HG03520 (cell line): ENCODE measurements around the gene CDR2L.
"Not testable (repeated sequence)": the region's sequence is repeated elsewhere in the genome, so short reads cannot be mapped to it uniquely, and the experiment has no call there.

Experiments
- ATAC-seq: cut with Tn5 transposase; IDR thresholded peaks from one replicate; pipeline ENCODE4 v1.9.1; 2021; ENCODE audit warnings: mild to moderate bottlenecking, moderate library complexity; ENCODE audit not compliant: unreplicated experiment

The CDR2L gene

DNA sequence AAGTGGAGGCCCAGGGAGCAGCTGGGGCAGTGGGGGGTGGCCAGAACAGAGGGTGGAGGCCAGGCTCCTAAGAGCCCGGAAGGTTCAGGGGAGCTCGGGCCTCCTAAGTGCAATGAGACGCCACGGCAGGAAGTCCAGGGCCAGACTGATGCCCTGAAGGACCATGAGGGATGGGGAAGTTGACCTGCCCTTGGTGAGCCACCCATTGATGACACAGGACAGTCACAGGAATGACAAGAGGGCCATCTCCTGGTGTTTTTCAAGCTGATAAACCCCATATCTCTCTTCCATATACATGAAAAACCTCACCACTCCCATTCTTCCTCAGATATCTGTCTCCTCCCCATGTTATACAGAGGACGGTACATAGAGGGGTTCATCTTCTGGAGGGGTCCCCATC lies 19.2 kb downstream of the CDR2L start:
- no peak for ATAC-seq

GRCh38 chr17:75008373-75008772 lies 20.9 kb downstream of the CDR2L start:
- no peak for ATAC-seq

DNA sequence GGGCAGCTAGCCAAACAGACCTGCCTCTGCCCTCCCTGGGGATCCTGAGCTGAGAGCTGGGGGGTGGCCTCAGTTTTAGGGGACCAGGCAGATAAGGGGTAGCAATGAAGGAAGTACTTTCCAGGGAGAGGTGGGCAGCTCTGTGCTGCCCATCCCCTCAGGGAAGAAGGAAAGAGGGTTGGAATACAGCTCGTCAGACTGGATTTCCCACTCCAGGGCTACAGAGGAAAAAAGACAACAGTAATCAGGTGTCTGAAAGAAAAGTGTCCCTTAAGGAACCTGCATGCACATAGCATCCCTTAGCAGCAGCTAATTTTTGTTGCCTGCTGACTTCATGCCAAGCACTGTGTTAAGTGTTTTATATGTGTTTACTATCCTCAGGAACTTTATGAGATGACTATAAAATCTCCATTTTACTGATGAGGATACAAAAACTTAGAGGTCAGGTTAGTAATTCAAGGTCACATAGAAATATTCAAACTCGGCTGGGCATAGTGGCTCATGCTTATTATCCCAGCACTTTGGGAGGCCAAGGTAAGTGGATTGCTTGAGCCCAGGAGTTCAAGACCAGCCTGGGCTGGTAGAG lies 21.8 kb downstream of the CDR2L start:
- no peak for ATAC-seq

- ATAC-seq, result no peak
Measured at GRCh38 chr17:75010683-75011400, 23.4 kb downstream of the CDR2L start.

- no peak for ATAC-seq
Measured at GRCh38 chr17:75011401-75012095, 24.1 kb downstream of the CDR2L start.

DNA sequence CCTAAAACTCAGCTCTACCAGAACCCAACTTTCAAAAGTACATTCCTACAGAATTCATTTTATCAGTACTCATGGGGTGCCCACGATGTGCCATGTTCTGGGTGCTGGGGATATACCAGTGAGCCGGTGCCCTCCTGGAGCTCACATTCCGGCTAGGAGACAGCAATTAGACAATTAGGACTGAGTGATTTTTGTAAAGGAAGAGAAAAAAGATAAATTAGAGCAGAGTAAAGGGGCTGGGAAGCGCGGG lies 24.6 kb downstream of the CDR2L start:
- no peak for ATAC-seq

DNA sequence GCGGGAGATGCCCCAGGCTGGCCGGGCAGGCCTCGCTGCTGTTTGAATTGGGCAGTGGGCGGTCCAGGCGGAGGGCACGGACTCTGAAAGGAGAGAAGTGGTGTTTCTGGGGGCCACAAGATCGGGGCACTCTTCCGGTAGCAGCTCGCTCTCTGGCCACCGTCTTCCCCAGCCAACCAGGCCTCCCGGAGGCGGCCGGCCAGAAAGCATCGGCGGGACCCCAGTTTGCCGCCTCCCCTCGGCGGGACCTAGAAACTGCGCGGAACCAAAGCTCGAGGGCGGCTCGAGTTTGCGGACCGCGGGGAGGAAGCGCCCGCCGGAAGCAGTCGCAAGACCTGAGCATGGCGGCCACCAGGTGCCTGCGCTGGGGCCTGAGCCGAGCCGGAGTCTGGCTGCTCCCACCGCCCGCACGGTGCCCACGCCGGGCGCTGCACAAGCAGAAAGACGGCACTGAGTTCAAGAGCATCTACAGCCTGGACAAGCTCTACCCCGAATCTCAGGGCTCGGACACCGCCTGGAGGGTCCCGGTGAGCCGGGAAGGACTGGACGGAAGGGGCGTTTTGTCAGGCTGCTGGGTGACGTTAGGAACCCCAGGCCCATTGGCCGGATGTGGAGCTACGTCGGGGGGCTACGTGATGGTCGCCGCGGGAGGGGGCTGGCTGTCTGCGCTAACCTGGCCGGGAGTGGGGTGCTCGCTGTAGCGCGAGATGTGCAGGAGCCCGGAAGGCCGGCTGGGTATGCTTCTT lies 25.1 kb downstream of the CDR2L start, which contains the start of gene MRPL58:
MRPL58 (plus strand) TSS at position 325 of the 746 bp plus-strand sequence; CDS start at position 342, 17 bp downstream.
- ATAC-seq, result peak; percentile 88

GRCh38 chr17:75013092-75013559 lies 25.7 kb downstream of the CDR2L start:
- ATAC-seq, result no peak

DNA sequence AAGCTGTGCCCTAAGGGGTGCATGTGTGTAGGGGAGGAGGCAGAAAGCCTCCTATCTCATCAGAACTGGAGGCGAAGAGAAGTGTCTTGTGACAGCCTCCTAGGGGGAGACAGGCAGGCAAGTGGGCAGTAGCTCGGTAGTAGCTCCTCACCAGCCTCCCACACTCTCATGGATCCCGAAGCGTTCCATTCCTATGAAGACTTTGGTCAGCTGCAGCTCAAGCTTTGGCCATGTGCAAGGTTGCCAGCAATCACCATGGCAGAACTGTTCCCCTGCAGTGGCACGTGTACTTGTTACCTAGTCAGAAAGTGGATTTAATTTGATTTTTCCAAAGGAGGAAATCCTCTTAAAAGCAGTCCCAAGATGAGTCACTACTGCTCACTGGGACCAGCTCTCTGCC lies 31.7 kb downstream of the CDR2L start:
- no peak for ATAC-seq

DNA sequence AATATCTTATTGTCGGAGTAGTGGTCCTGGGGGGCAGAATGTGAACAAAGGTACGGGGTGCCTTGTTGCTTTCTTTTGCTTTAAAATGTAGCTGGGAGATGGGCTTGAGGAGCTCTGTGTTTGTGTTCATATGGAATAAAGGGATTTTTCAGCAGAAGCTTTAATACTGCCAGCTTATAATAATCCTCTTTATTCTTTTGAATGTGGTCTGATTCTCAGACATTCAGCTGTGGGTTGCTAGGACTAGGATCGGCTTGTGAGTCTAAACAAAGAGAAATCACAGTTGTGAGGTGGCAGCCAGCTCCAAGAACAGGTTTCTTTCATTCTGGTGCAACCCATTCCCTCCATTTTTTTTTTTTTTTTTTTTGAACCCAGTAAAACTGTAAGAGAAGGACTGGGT lies 32.3 kb downstream of the CDR2L start:
- ATAC-seq, result no peak

DNA sequence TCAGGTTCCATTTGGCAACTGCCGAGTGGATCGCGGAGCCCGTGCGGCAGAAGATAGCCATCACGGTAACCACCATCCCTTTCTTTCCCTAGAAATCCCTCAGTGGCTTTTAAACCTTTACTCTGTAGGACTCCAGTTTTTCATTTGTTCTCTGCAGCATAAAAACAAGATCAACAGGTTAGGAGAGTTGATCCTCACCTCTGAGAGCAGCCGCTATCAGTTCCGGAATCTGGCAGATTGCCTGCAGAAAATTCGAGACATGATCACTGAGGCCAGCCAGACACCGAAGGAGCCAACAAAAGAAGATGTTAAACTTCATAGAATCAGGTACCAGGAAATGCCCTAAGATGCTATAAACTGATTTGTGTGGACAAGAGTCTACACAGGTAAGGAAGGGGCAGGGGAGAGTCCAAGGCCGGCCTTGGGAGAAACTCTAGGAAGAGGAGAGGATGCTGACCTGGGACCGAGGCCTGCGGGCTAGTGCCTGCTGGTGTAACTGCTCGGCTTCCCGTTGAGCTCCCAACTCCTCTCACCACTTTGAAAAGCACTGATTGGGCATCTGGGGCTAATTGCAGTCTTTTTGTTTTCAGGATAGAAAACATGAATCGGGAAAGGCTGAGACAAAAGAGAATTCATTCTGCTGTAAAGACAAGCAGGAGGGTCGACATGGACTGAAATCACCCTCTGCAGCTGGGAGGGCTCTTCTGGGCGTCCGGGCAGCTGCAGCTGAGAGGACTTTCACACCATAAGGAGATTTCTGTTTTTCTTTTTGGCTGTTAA lies 33.1 kb downstream of the CDR2L start:
- no peak for ATAC-seq

DNA sequence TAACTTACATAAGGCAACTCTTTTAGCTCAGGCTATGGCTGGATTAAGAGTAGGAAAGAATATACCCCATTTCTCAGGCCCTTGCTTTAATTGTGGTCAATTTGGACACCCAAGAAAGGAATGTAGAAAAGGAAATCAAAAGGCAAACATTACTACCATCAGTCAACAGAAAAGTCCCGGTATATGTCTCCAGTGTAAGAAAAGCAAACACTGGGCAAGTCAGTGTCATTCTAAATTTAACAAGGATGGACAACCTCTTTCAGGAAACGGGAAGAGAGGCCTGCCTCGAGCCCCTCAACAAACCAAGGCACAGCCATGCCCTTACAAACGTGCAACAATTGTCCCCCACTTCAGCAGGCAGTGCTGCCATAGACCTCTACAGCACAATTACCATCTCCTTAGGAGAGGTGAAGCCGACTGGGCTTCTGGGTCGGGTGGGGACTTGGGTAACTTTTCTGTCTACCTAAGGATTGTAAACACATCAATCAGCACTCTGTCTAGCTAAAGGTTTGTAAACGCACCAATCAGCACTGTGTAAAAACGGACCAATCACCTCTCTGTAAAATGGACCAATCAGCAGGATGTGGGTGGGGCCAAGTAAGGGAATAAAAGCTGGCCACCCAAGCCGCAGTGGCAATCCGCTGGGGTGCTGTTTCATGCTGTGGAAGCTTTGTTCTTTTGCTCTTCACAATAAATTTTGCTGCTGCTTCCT lies 37.4 kb downstream of the CDR2L start:
- ATAC-seq, result no peak

DNA sequence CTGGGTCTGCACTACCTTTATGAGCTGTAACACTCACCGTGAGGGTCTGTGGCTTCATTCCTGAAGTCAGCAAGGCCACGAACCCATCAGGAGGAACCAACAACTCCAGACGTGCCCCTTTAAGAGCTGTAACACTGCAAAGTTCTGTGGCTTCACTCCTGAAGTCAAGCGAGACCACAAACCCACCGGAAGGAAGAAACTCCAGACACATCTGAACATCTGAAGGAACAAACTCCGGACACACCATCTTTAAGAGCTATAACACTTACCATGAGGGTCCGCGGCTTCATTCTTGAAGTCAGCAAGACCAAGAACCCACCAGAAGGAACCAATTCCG lies 37.9 kb downstream of the CDR2L start:
- not testable (repeated sequence) for ATAC-seq

GRCh38 chr17:75026650-75027049 lies 39.2 kb downstream of the CDR2L start:
- not testable (repeated sequence) for ATAC-seq

GRCh38 chr17:75030161-75030560 lies 42.7 kb downstream of the CDR2L start:
- ATAC-seq, result no peak

DNA sequence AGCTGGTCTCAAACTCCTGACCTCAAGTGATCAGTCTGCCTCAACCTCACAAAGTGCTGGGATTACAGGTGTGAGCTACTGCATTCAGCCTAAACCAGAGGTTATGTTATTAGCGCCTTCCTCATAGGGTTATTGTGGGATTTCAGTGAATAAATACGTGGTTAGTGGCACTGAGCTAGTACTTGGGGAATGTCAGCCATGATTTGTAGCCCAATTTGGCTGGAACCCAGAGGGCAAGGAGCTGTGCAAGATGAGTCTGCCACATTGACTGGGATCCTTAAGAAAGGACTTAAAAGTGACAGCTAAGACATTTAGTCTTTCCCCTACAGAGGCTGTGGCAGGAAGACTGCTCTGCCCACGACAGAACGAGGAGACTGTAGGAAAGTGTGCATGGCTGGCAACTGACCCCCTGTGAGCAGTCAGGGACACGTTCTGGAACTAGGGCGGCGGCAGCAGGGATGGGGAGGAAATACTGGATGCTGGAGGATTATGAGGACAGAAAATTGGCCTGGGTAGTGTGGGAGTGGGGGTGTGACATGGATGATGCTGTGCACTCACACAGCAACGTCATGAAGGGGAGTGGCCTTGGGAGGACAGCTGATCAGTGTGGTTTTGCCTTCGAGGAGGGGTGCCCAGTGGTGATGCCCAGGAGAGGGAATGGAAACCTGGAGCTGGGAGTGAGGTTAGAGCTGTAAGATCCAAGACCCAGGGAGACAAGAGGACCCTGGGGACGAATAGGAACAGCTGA lies 44.7 kb downstream of the CDR2L start:
- no peak for ATAC-seq

DNA sequence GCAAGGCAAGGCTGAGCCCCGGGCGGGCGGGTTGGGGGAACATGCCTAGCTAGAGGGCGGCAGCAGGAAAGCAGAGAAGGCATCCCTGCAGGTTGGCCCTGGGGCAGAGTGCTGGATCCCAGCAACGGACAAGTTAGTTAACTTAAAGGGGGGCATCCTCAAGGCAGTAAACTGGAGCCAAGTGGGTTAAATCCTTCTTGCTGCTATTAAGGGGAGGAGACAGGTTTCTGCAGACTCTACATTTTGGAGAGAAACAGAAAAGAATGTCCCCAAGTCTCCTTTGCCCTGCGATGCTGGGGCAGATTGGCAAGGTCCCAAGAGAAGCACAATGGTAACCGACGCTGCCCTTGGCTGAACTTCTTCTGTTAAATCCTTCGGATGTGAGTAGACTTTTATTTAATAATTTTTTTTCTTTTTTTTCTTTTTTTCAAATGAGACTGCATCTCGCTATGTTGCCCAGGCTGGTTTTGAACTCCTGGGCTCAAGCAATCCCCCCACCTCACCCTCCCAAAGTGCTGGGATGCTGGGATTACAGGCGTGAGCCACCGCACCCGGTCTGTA lies 45.4 kb downstream of the CDR2L start:
- no peak for ATAC-seq

GRCh38 chr17:75033346-75034235 lies 46.2 kb downstream of the CDR2L start:
- peak; percentile 39 for ATAC-seq
